GM21447 (cell line): ENCODE measurements around the gene B4GALNT2.
"Not testable (repeated sequence)": the region's sequence is repeated elsewhere in the genome, so short reads cannot be mapped to it uniquely, and the experiment has no call there.

Experiments
- ATAC-seq: cut with Tn5 transposase; IDR thresholded peaks from one replicate; pipeline ENCODE4 v1.9.1; 2021; ENCODE audit not compliant: unreplicated experiment

The B4GALNT2 gene

GRCh38 chr17:49132699-49133364, at the start of gene B4GALNT2:
B4GALNT2 (plus strand) TSS chr17:49132769; CDS start chr17:49132793, 24 bp downstream.
- no peak for ATAC-seq

- not testable (repeated sequence) for ATAC-seq
Observed at GRCh38 chr17:49085046-49085445, 47.5 kb upstream of the B4GALNT2 start.

- no peak for ATAC-seq
Observed at GRCh38 chr17:49085565-49086315, 46.8 kb upstream of the B4GALNT2 start.

GRCh38 chr17:49086316-49086605, 46.3 kb upstream of the B4GALNT2 start:
- ATAC-seq = no peak

- no peak for ATAC-seq
Observed at GRCh38 chr17:49086649-49087048, 45.9 kb upstream of the B4GALNT2 start.

GRCh38 chr17:49089094-49089493, 43.5 kb upstream of the B4GALNT2 start:
- ATAC-seq = no peak

GRCh38 chr17:49090878-49091594, 41.5 kb upstream of the B4GALNT2 start:
- ATAC-seq = no peak

GRCh38 chr17:49093131-49093530, 39.4 kb upstream of the B4GALNT2 start:
- no peak for ATAC-seq

GRCh38 chr17:49100601-49101000, 32.0 kb upstream of the B4GALNT2 start:
- no peak for ATAC-seq

GRCh38 chr17:49101054-49101534, 31.5 kb upstream of the B4GALNT2 start:
- no peak for ATAC-seq

- not testable (repeated sequence) for ATAC-seq
Observed at GRCh38 chr17:49103360-49103759, 29.2 kb upstream of the B4GALNT2 start.

GRCh38 chr17:49104511-49105074, 28.0 kb upstream of the B4GALNT2 start:
- no peak for ATAC-seq

GRCh38 chr17:49106321-49107210, 26.0 kb upstream of the B4GALNT2 start:
- ATAC-seq = no peak

GRCh38 chr17:49107211-49107557, 25.4 kb upstream of the B4GALNT2 start:
- no peak for ATAC-seq

GRCh38 chr17:49108318-49108717, 24.3 kb upstream of the B4GALNT2 start:
- no peak for ATAC-seq

GRCh38 chr17:49110509-49110908, 22.1 kb upstream of the B4GALNT2 start:
- ATAC-seq = no peak

GRCh38 chr17:49111934-49112333, 20.6 kb upstream of the B4GALNT2 start:
- no peak for ATAC-seq

- ATAC-seq = no peak
Observed at GRCh38 chr17:49112936-49113335, 19.6 kb upstream of the B4GALNT2 start.

- ATAC-seq = no peak
Observed at GRCh38 chr17:49114703-49115102, 17.9 kb upstream of the B4GALNT2 start.

- no peak for ATAC-seq
Observed at GRCh38 chr17:49117587-49118230, 14.9 kb upstream of the B4GALNT2 start.
